Activated naive CD8-positive, alpha-beta T cell (primary cell): Measurements from ENCODE around the gene SLC5A4.
"Not testable (repeated sequence)": the region's sequence is repeated elsewhere in the genome, so short reads cannot be mapped to it uniquely, and the experiment has no call there.

Experiments
- H3K27ac Mint-ChIP-seq: one replicate; pipeline ENCODE4 v1.8.0; 2021; ENCODE audit warnings: mixed read lengths
- H3K27me3 Mint-ChIP-seq: one replicate; pipeline ENCODE4 v1.8.0; 2021; ENCODE audit warnings: mixed read lengths
- H3K36me3 Mint-ChIP-seq: one replicate; pipeline ENCODE4 v1.8.0; 2021; ENCODE audit warnings: mixed read lengths
- H3K4me1 Mint-ChIP-seq: one replicate; pipeline ENCODE4 v1.8.0; 2021; ENCODE audit warnings: low read depth, mixed read lengths
- H3K4me3 Mint-ChIP-seq: one replicate; pipeline ENCODE4 v1.8.0; 2021; ENCODE audit warnings: mild to moderate bottlenecking, mixed read lengths
- H3K9me3 Mint-ChIP-seq: one replicate; pipeline ENCODE4 v1.8.0; 2021; ENCODE audit warnings: low read depth, mixed read lengths

SLC5A4 gene

GRCh38 chr22:32199341-32199740 lies 55.8 kb downstream of the SLC5A4 start:
- no peak overlapping the region for H3K27ac Mint-ChIP-seq
- H3K4me3 Mint-ChIP-seq: no peak overlapping the region
- peaks cover 2% of the 10 kb centered on the region for H3K27me3 Mint-ChIP-seq

DNA sequence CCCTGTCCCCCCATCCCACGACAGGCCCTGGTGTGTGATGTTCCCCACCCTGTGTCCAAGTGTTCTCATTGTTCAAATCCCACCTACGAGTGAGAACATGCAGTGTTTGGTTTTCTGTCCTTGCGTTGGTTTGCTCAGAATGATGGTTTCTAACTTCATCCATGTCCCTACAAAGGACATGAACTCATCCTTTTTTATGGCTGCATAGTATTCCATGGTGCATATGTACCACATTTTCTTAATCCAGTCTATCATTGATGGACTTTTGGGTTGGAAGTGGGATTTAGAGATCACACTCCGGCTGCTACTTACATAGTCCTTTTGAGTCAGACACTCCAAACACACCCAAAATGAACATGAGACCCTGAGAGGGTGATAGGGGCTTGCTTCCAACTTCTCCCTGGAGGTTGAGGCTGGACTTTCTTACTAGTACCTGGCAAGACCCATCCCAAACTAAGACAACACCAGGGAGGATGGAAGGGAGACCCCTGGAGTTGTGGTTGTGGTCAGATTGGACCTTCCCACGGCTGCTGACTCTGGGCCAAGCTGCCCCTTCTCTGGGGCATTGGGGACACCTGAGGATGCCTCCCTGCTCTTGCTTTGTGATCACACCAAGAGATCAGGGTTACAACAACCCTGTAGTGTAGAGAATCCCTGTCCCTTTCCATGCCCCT lies 57.5 kb downstream of the SLC5A4 start:
- H3K9me3 Mint-ChIP-seq, H3K36me3 Mint-ChIP-seq, H3K27me3 Mint-ChIP-seq, H3K27ac Mint-ChIP-seq, H3K4me3 Mint-ChIP-seq: not testable (repeated sequence)
- peaks cover 19% of the 10 kb centered on the region for H3K4me1 Mint-ChIP-seq

More at GRCh38 chr22:32199341-32199740, 55.8 kb downstream of the SLC5A4 start:
- peaks cover 33% of the 10 kb centered on the region for H3K4me1 Mint-ChIP-seq
- no peaks in the 10 kb centered on the region for H3K36me3 Mint-ChIP-seq
- H3K9me3 Mint-ChIP-seq: no peaks in the 10 kb centered on the region

DNA sequence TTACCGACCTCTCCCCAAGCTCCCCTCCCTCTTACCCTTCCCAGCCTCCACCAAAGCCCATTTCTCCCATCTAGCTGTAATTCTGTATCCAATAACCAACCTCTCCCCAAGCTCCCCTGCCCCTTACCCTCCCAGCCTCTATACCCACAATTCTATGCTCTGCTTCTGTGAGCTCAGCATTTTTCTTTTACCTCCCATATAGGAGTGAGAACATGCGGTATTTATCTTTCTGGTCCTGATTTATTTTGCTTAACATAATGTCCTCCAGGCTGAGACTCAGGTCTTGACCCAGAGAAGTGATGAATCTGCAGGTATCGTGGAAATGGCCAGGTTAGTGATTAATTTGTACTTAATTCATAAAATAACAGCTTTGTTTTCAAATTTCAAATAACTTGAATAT lies 59.2 kb downstream of the SLC5A4 start:
- not testable (repeated sequence) for H3K4me1 Mint-ChIP-seq, H3K27me3 Mint-ChIP-seq, H3K9me3 Mint-ChIP-seq, H3K4me3 Mint-ChIP-seq, H3K36me3 Mint-ChIP-seq, H3K27ac Mint-ChIP-seq

DNA sequence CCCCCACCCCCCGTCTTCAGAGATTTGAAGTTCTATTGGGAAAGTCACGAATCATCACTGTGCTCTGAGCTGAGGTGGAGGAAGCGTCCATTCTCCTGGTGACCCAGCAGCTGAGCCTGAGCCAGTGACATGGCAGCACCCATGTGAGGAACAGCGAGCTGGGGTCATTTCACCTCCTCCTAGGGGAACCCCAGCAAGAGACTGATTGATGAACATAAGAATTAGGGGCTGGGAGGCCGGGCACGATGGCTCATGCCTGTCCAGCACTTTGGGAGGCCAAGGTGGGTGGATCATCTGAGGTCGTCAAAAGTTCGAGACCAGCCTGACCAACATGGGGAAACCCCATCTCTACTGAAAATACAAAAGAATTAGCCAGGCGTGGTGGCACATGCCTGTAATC lies 61.8 kb downstream of the SLC5A4 start:
- not testable (repeated sequence) for H3K4me3 Mint-ChIP-seq, H3K4me1 Mint-ChIP-seq, H3K9me3 Mint-ChIP-seq, H3K27ac Mint-ChIP-seq, H3K27me3 Mint-ChIP-seq, H3K36me3 Mint-ChIP-seq

DNA sequence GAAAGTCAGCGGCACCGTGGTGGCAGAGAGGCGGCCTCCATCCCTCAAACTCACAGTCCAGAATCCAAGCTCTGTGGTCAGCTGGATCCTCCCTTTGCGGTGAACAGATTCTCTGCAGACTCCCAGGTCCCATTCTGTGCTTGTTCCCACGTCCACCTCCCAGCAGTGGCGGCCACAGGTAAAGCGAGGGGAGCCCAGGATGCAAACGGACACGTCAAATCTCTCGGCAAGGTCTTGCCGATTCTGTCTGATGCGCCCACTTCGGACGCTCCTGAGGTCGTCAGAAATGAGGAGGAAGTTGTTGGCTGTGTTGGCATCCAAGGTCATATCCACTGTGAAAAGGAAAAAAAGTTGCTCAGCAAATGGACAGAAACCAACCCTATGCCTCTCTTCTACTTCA lies 64.1 kb downstream of the SLC5A4 start:
- H3K27ac Mint-ChIP-seq, H3K9me3 Mint-ChIP-seq, H3K36me3 Mint-ChIP-seq, H3K27me3 Mint-ChIP-seq, H3K4me1 Mint-ChIP-seq, H3K4me3 Mint-ChIP-seq: not testable (repeated sequence)

DNA sequence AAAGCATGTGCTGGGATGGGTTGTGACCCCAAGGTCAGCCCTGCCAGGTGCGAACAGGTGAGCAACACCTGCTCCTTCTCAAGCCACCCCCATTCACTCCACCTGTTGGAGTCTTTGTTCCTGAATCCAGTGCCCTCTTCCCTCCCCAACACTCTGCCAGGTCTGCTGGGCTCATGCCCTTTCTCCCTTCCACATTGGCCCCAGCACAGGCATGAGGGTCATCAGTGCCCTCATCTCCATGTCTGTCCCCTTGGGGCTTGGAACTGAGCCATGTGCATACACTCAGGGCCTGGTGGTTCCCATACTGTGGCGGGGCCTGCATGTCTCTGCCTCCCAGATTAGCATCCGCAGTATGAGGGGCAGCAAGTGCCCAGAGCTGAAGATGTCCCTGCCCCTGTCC lies 69.3 kb downstream of the SLC5A4 start:
- H3K4me3 Mint-ChIP-seq: no peak overlapping the region
- peaks cover 5% of the 10 kb centered on the region for H3K27me3 Mint-ChIP-seq
- H3K27ac Mint-ChIP-seq: no peak overlapping the region
- no peaks in the 10 kb centered on the region for H3K4me1 Mint-ChIP-seq
- H3K9me3 Mint-ChIP-seq: no peaks in the 10 kb centered on the region
- H3K36me3 Mint-ChIP-seq: no peaks in the 10 kb centered on the region

DNA sequence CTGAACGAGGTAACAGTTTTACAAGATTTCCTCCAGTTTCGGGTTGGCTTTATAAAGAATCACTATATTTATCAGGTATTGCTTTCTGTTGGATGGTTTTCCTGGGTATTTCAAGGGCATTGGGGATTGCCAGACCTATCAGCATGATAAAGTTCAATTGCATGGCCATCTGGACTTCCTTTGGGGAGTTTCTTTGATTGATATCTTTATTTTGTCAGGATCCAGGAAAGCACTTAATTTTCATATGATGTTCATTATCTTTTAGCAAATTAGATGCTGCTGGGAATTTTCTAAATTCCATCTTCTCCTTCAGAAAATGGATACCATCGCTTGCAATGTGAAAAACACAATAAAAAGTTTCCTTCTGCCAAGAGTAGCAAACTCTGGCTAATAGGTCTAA lies 71.5 kb downstream of the SLC5A4 start:
- H3K27me3 Mint-ChIP-seq: peaks cover 8% of the 10 kb centered on the region
- H3K36me3 Mint-ChIP-seq: no peaks in the 10 kb centered on the region
- no peak overlapping the region for H3K4me3 Mint-ChIP-seq
- no peaks in the 10 kb centered on the region for H3K9me3 Mint-ChIP-seq
- H3K4me1 Mint-ChIP-seq: no peaks in the 10 kb centered on the region
- H3K27ac Mint-ChIP-seq: no peak overlapping the region

DNA sequence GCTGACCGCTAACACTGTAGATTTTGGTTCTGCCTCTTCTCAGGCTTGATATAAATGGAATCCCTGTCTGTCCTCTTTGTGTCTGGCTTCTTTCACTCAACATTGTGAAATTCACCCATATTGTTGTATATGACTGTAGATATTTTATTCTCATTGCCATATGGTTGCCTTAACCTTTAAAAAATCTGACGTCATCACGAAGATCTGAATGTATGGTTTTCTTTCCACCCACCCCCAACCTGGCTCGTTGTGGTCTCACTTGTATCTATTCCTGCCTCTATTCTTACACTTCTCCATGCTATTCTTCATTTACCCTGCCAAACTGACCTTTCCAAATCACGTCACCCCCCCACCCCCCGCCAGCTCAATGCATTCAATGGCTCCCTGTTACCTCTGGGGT lies 74.1 kb downstream of the SLC5A4 start:
- Mint-ChIP-seq H3K36me3 (no peaks in the 10 kb centered on the region), H3K4me1 (no peaks in the 10 kb centered on the region), H3K9me3 (no peaks in the 10 kb centered on the region), H3K4me3 (no peak overlapping the region), H3K27ac (no peak overlapping the region), H3K27me3 (peaks cover 19% of the 10 kb centered on the region)

- H3K4me1 Mint-ChIP-seq: no peaks in the 10 kb centered on the region
- no peak overlapping the region for H3K27ac Mint-ChIP-seq
- peaks cover 32% of the 10 kb centered on the region for H3K27me3 Mint-ChIP-seq
These were observed 77.9 kb downstream of the SLC5A4 start for GRCh38 chr22:32177221-32177765.

GRCh38 chr22:32175683-32176644 lies 79.2 kb downstream of the SLC5A4 start:
- no peak overlapping the region for H3K4me3 Mint-ChIP-seq
- no peaks in the 10 kb centered on the region for H3K4me1 Mint-ChIP-seq
- no peaks in the 10 kb centered on the region for H3K9me3 Mint-ChIP-seq
- H3K36me3 Mint-ChIP-seq: no peaks in the 10 kb centered on the region
- peaks cover 32% of the 10 kb centered on the region for H3K27me3 Mint-ChIP-seq
- no peak overlapping the region for H3K27ac Mint-ChIP-seq

More at GRCh38 chr22:32177221-32177765, 77.9 kb downstream of the SLC5A4 start:
- no peaks in the 10 kb centered on the region for H3K36me3 Mint-ChIP-seq
- H3K9me3 Mint-ChIP-seq: no peaks in the 10 kb centered on the region
- H3K4me3 Mint-ChIP-seq: no peak overlapping the region

DNA sequence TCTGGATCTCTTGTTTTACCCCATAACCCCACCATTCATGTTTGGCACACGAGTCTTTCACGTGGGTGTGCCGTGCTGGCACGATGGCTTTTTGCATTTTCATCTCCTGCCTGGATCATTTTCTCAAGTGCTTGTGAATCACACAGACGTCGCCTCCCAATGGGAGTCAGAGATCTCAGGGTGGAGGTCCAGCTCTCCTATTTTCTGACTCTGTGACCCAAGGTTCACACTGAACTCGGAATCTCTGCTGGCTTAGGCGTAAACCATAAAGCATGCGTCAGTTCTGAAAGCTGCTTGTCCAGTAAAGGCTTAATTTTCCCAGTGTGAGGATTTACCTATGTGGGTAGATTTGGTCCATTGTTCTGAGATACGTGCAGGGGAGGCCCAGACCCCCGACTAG lies 80.0 kb downstream of the SLC5A4 start:
- Mint-ChIP-seq H3K4me1 (no peaks in the 10 kb centered on the region), H3K36me3 (no peaks in the 10 kb centered on the region), H3K4me3 (no peak overlapping the region), H3K9me3 (no peaks in the 10 kb centered on the region), H3K27me3 (peaks cover 32% of the 10 kb centered on the region), H3K27ac (no peak overlapping the region)
